SK-N-SH (cell line): ENCODE data around the gene NTRK3.

Experiments
- CTCF ChIP-seq: fragments of 200-600 bp; sonication (generic); IDR thresholded peaks from 2 replicates; pipeline ENCODE4 v1.6.1; 2017; ENCODE audit warnings: antibody characterized with exemption, mild to moderate bottlenecking, moderate library complexity
- ELF1 ChIP-seq: IDR thresholded peaks from 2 replicates; pipeline ENCODE4 v1.4.0; 2012
- MXI1 ChIP-seq: IDR thresholded peaks from 2 replicates; pipeline ENCODE4 v1.6.1; 2012; ENCODE audit warnings: mild to moderate bottlenecking, low read depth, low read length, improper control_type of control experiment
- POLR2AphosphoS5 ChIP-seq: IDR thresholded peaks from 2 replicates; pipeline ENCODE4 v1.6.1; 2012; ENCODE audit warnings: low read depth, low read length
- TF ChIP-seq, protein P1 (sequence below): fragments of 150-350 bp; IDR thresholded peaks from 2 replicates; pipeline ENCODE4 v1.6.1; 2017; ENCODE audit warnings: antibody characterized with exemption, low read length, low read depth, borderline replicate concordance
- TF ChIP-seq, protein P2 (sequence below): IDR thresholded peaks from 2 replicates; pipeline ENCODE4 v1.6.1; 2012; ENCODE audit warnings: mild to moderate bottlenecking, low read depth, low read length, moderate library complexity

GRCh38 chr15:88071141-88071540 lies 185.4 kb downstream of the NTRK3 start:
- TF ChIP-seq, protein P1, sequence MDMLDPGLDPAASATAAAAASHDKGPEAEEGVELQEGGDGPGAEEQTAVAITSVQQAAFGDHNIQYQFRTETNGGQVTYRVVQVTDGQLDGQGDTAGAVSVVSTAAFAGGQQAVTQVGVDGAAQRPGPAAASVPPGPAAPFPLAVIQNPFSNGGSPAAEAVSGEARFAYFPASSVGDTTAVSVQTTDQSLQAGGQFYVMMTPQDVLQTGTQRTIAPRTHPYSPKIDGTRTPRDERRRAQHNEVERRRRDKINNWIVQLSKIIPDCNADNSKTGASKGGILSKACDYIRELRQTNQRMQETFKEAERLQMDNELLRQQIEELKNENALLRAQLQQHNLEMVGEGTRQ: no peak
- TF ChIP-seq, protein P2, sequence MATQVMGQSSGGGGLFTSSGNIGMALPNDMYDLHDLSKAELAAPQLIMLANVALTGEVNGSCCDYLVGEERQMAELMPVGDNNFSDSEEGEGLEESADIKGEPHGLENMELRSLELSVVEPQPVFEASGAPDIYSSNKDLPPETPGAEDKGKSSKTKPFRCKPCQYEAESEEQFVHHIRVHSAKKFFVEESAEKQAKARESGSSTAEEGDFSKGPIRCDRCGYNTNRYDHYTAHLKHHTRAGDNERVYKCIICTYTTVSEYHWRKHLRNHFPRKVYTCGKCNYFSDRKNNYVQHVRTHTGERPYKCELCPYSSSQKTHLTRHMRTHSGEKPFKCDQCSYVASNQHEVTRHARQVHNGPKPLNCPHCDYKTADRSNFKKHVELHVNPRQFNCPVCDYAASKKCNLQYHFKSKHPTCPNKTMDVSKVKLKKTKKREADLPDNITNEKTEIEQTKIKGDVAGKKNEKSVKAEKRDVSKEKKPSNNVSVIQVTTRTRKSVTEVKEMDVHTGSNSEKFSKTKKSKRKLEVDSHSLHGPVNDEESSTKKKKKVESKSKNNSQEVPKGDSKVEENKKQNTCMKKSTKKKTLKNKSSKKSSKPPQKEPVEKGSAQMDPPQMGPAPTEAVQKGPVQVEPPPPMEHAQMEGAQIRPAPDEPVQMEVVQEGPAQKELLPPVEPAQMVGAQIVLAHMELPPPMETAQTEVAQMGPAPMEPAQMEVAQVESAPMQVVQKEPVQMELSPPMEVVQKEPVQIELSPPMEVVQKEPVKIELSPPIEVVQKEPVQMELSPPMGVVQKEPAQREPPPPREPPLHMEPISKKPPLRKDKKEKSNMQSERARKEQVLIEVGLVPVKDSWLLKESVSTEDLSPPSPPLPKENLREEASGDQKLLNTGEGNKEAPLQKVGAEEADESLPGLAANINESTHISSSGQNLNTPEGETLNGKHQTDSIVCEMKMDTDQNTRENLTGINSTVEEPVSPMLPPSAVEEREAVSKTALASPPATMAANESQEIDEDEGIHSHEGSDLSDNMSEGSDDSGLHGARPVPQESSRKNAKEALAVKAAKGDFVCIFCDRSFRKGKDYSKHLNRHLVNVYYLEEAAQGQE: no peak
- TF ChIP-seq CTCF (no peak), MXI1 (no peak), POLR2AphosphoS5 (no peak), ELF1 (no peak)
